ENCODE results near the gene PPP2R5C. TPM values are rescaled to one million over a fixed set of nuclear protein-coding genes. Genes with fewer than 3 reads are reported as not detected.

The PPP2R5C gene
- total and polyA plus RNA-seq, 2 donors (not counting 3 experiments of a cell fraction or from before 2014, with no cell fraction given) = 42.6 to 83.6 TPM

- Histone ChIP-seq H3K4me1 (ENCODE audit: control insufficient read depth, extremely low read depth, insufficient read depth, low read length) (no peaks in the 10 kb centered on the region), H3K9ac (replicated peaks; ENCODE audit: extremely low read depth, insufficient read depth, low read length) (no peak overlapping the region), H3K79me2 (ENCODE audit: control insufficient read depth, insufficient read depth, low read length) (peaks cover 63% of the 10 kb centered on the region), H3K27me3 (ENCODE audit: control insufficient read depth in 2 of 2, insufficient read depth in 2 of 2, low read length in 2 of 2) (no peaks in the 10 kb centered on the region), H3K9me1 (replicated peaks; ENCODE audit: control insufficient read depth, extremely low read depth, insufficient read depth, low read length) (no peaks in the 10 kb centered on the region), H2AFZ (ENCODE audit: low read depth, low read length) (no peak overlapping the region), H3K27ac (ENCODE audit: insufficient read depth, low read depth, low read length) (no peak overlapping the region), H4K20me1 (replicated peaks; ENCODE audit: control insufficient read depth, extremely low read depth, insufficient read depth, low read length) (no peaks in the 10 kb centered on the region), H3K4me3 (replicated peaks in 1 of 3; ENCODE audit: insufficient read depth in 1 of 3, low read depth in 1 of 3, low read length in 3 of 3) (no peak overlapping the region), H3K4me2 (ENCODE audit: insufficient read depth, low read length) (no peak overlapping the region), H3K36me3 (ENCODE audit: control insufficient read depth in 2 of 2, extremely low read depth in 1 of 2, insufficient read depth in 2 of 2, low read length in 2 of 2) (no peaks in the 10 kb centered on the region), H3K9me3 (replicated peaks; ENCODE audit: control insufficient read depth, insufficient read depth, low read length) (no peaks in the 10 kb centered on the region)
- no peak for FAIRE-seq
- POLR2A ChIA-PET = no interaction called here
- DNase-seq (ENCODE audit: low read depth, low spot score) = peak; percentile 31
- dilution Hi-C loops (cut with MboI; ENCODE audit: extremely low pct_ligation_motif_present, low sequenced_read_pairs) = no loop called here
- no TSS peak for BruUV-seq (replicated peaks)
- TF ChIP-seq CTCF (IDR thresholded peaks at IDR 0.05; ENCODE audit: extremely low read depth in 1 of 2, insufficient read depth in 1 of 2, low read depth in 1 of 2, low read length in 2 of 2) (no peak), EZH2 (IDR thresholded peaks at IDR 0.05; ENCODE audit: borderline replicate concordance, low read depth, low read length, severe bottlenecking) (no peak), POLR2A (IDR thresholded peaks at IDR 0.05; ENCODE audit: low read depth, low read length) (no peak), FOS (IDR thresholded peaks at IDR 0.05; ENCODE audit: borderline replicate concordance, insufficient read depth, low read length) (no peak), GATA2 (IDR thresholded peaks at IDR 0.05; ENCODE audit: insufficient read depth, insufficient read length, low read depth, low read length) (no peak), MYC (IDR thresholded peaks at IDR 0.05; ENCODE audit: low read depth, low read length) (no peak), POLR2AphosphoS5 (IDR thresholded peaks at IDR 0.05; ENCODE audit: insufficient read depth, low read depth, low read length) (no peak), JUN (IDR thresholded peaks at IDR 0.05; ENCODE audit: borderline replicate concordance, insufficient read depth, insufficient read length, low read depth) (no peak), MAX (IDR thresholded peaks at IDR 0.05; ENCODE audit: insufficient read depth, insufficient read length) (no peak)
- CTCF ChIA-PET = interaction anchor here (1.1 to 1.5 kb wide), 2 partner anchors 12 to 53 kb away, joined by 4 read pairs; no protein-coding TSS in a partner anchor
- intact Hi-C loops (cut with micrococcal nuclease) = no loop called here
Measured at GRCh38 chr14:101824339-101824727, 62.8 kb downstream of the PPP2R5C start.
